ENCODE measurements around the gene PACRG. TPM values are rescaled to one million over a fixed set of nuclear protein-coding genes. Genes with fewer than 3 reads are reported as not detected.

Gene PACRG
- polyA plus RNA-seq, 2 of the 4 experiments (the other 2 are of a cell fraction): 0.14 to 0.30 TPM

GRCh38 chr6:163332575-163332974, 604.8 kb downstream of the PACRG start:
- ChIA-PET POLR2A (no interaction called here), CTCF (no interaction called here)
- no peak overlapping the region for H3K4me3 ChIP-seq
- peaks cover 8% of the 10 kb centered on the region; the same call in 2 of the 3 replicates for H3K4me1 ChIP-seq
- WGBS (ENCODE audit: missing lambda C conversion rate): 77% methylated on average over 7 of the region's 7 CpGs
- ATAC-seq: no peak
- FAIRE-seq: no peak
- peak overlapping the region in 1 of 2 experiments; percentile 52; a peak in 1 of 6 replicates for H3K27ac ChIP-seq
- H3K4me2 ChIP-seq: no peak overlapping the region
- no peaks in the 10 kb centered on the region for H3K9me3 ChIP-seq
- no peak for DNase-seq (ENCODE audit: low read depth in 1 of 2, low spot score in 1 of 2)
- TF ChIP-seq MAFK (IDR thresholded peaks at IDR 0.05; ENCODE audit: partially characterized antibody) (peak; percentile 81), ZC3H11A (IDR thresholded peaks at IDR 0.05) (no peak), NFE2L2 (conservative IDR thresholded peaks at IDR 0.05; ENCODE audit: low read length) (peak; percentile 75)

- H3K9me3 ChIP-seq: no peaks in the 10 kb centered on the region
- POLR2A ChIA-PET: no interaction called here
- ATAC-seq: no peak
- peak overlapping the region in 1 of 2 experiments; percentile 28; a peak in 1 of 6 replicates for H3K27ac ChIP-seq
- H3K4me1 ChIP-seq: peaks cover 8% of the 10 kb centered on the region; the same call in 2 of the 3 replicates
- CTCF ChIA-PET: no interaction called here
- no peak for FAIRE-seq
- H3K4me3 ChIP-seq: no peak overlapping the region
- no peak for DNase-seq (ENCODE audit: low read depth in 1 of 2, low spot score in 1 of 2)
- H3K4me2 ChIP-seq: no peak overlapping the region
- 56% methylated on average over 4 of the region's 4 CpGs for WGBS (ENCODE audit: missing lambda C conversion rate)
- TF ChIP-seq FOSB (CRISPR knock-in tag; IDR thresholded peaks at IDR 0.05): no peak
- no peak for TF ChIP-seq CBX8 (IDR thresholded peaks at IDR 0.05)
Measured at GRCh38 chr6:163333038-163333437, 605.3 kb downstream of the PACRG start.

DNA sequence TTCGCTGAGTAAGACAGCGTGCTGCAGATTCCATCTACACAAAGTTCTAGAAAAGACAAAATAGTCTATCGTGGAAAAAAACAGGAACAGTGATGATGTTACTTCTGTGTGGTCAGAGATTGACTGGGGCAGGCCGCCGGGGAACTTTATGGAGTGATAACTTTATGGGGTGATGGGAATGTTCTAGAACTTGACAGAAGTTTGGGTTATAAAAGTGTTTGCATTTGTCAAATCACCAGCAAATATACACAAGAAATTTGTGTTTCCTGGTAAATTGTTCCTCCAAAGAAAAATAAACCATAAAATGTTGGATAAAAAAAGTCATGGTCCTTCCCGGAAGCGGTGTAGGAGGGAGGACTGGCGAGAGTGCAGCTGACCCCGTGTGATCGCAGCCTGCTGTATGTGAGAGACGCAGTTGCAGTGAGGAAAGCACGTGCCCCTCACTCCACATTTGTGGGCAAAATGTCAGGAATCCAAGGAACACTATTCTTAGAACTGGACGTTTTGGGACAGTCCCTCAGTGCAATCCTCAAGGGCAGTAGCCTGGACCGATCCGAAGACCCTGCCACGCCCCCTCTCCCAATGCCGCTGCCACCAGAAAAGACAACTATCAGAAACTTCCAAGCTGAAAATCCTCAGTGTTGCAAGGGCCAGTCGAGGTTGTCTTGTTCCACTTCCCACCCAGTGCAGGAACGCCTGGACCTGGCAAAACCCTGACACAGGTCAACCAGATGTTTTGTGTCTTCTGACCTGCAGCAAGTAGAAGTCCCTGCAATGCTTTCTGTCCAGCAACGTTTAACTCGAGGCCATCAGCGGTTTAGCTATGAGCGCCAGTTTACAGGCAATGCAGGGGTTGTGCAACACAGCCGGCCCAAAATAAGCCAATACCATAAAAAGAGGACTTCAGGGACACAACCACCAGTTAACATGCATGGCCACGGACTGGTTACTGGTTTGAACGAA, 606.2 kb downstream of the PACRG start:
- H3K9me3 ChIP-seq: no peaks in the 10 kb centered on the region
- no peak for ATAC-seq
- no peak for FAIRE-seq
- DNase-seq (ENCODE audit: low read depth in 1 of 2, low spot score in 1 of 2): no peak
- TF ChIP-seq FOSB (CRISPR knock-in tag; IDR thresholded peaks at IDR 0.05) (no peak), RCOR1 (IDR thresholded peaks at IDR 0.05; ENCODE audit: low read depth, low read length) (no peak), CEBPB (IDR thresholded peaks at IDR 0.05) (no peak), CBX8 (IDR thresholded peaks at IDR 0.05) (no peak), FOXS1 (CRISPR knock-in tag; IDR thresholded peaks at IDR 0.05) (no peak), NR3C1 (IDR thresholded peaks at IDR 0.05) (no peak), ATOH8 (CRISPR knock-in tag; IDR thresholded peaks at IDR 0.05; ENCODE audit: low read depth) (no peak), NFE2L2 (conservative IDR thresholded peaks at IDR 0.05; ENCODE audit: low read length) (no peak), HMGXB4 (CRISPR knock-in tag; IDR thresholded peaks at IDR 0.05; ENCODE audit: borderline replicate concordance) (no peak), HDAC2 (IDR thresholded peaks at IDR 0.05) (no peak), ZNF302 (CRISPR knock-in tag; IDR thresholded peaks at IDR 0.05) (no peak), MAX (IDR thresholded peaks at IDR 0.05) (no peak)
- 87% methylated on average over 25 of the region's 26 CpGs for WGBS (ENCODE audit: missing lambda C conversion rate)
- H3K4me2 ChIP-seq: no peak overlapping the region
- no peak overlapping the region for H3K4me3 ChIP-seq
- ChIA-PET POLR2A (no interaction called here), CTCF (no interaction called here)
- H3K27ac ChIP-seq: no peak overlapping the region
- H3K4me1 ChIP-seq: peaks cover 8% of the 10 kb centered on the region; the same call in 2 of the 3 replicates

DNA sequence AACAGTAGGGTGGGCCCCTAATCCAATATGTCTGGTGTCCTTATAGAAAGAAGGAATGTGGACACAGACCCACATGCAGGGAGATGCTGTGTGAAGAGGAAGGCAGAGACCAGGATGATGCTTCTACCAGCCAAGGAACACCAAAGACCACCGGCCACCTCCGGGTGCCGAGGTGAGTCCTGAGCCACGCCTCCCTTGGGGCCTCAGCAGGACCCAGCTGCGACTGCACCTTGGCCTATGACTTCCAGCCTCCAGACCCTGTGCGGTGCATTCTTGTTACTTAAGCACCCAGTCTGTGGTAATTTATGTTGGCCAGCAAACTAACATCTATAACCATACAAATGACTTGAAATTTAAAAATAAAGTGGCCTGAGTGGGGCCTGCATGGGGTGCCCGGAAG, 607.3 kb downstream of the PACRG start:
- DNase-seq (ENCODE audit: low read depth in 1 of 2, low spot score in 1 of 2) (no peak), ATAC-seq (no peak), FAIRE-seq (no peak)
- ChIA-PET CTCF (interaction anchor here (0.8 kb wide), 1 partner anchor 12 kb away, joined by 3 read pairs; no protein-coding TSS in a partner anchor), POLR2A (no interaction called here)
- WGBS (ENCODE audit: missing lambda C conversion rate): no CpG with 5 or more reads among the region's 7 CpGs
- Histone ChIP-seq H3K4me1 (peaks cover 4% of the 10 kb centered on the region; the same call in 2 of the 3 replicates), H3K4me2 (no peak overlapping the region), H3K9me3 (no peaks in the 10 kb centered on the region), H3K4me3 (no peak overlapping the region), H3K27ac (no peak overlapping the region)
- TF ChIP-seq HOXA7 (CRISPR knock-in tag; IDR thresholded peaks at IDR 0.05) (no peak), MAX (IDR thresholded peaks at IDR 0.05) (no peak), MAFK (IDR thresholded peaks at IDR 0.05; ENCODE audit: partially characterized antibody) (no peak), GATA3 (IDR thresholded peaks at IDR 0.05; ENCODE audit: borderline replicate concordance) (no peak), KDM5A (IDR thresholded peaks at IDR 0.05) (no peak), HDAC2 (IDR thresholded peaks at IDR 0.05) (no peak), HMGXB4 (CRISPR knock-in tag; IDR thresholded peaks at IDR 0.05; ENCODE audit: borderline replicate concordance) (no peak), NR3C1 (IDR thresholded peaks at IDR 0.05) (no peak), RARB (CRISPR knock-in tag; IDR thresholded peaks at IDR 0.05) (no peak), ATOH8 (CRISPR knock-in tag; IDR thresholded peaks at IDR 0.05; ENCODE audit: low read depth) (no peak), RFX5 (IDR thresholded peaks at IDR 0.05) (no peak)
- TF ChIP-seq, protein P1, sequence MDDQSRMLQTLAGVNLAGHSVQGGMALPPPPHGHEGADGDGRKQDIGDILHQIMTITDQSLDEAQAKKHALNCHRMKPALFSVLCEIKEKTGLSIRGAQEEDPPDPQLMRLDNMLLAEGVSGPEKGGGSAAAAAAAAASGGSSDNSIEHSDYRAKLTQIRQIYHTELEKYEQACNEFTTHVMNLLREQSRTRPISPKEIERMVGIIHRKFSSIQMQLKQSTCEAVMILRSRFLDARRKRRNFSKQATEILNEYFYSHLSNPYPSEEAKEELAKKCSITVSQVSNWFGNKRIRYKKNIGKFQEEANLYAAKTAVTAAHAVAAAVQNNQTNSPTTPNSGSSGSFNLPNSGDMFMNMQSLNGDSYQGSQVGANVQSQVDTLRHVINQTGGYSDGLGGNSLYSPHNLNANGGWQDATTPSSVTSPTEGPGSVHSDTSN (IDR thresholded peaks at IDR 0.05): no peak
